Measurements from ENCODE around the gene MTCL1.

DNA sequence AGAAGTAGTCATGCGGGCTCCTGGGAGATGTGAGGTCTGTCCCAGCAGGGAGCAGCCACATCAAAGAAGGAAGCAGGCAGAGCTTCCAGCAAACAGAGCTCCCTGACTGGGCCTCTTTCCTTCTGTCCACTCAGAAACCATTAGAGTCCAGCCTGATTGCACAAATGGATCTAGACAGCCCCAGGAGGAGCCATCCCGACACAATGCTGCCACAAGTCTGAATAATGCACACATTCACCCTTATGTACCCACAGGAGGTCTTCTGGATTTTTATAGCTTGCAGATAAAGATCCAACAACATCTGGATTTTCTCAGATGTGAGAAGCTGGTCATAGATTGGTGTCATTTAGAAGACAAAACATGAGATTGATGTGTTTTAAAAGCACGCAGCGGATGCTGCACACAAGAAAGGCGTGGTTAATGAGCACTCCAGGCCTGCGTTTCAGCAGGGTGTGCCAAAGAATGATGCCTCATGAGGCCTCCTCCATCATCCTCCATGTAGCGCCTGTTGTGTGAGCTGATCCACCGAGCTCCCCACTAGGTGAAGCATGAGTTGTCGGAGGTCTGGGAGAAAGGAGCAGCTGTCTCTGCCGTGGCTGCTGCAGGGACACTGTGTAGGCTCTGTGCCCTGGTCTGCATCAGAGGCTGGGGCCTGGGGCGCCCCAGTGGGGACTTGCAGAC is 60.6 kb downstream of the MTCL1 start:
- no peak for TF ChIP-seq ZNF384 (IDR thresholded peaks at IDR 0.05)
- no peak for TF ChIP-seq SP1 (IDR thresholded peaks at IDR 0.05)
- no peak for TF ChIP-seq NFRKB (IDR thresholded peaks at IDR 0.05)
- no peak for TF ChIP-seq FOXK2 (IDR thresholded peaks at IDR 0.05)
- no peak for TF ChIP-seq TARDBP (IDR thresholded peaks at IDR 0.05)
- no peak for TF ChIP-seq SUZ12 (IDR thresholded peaks at IDR 0.05)
